HG02763 (cell line): ENCODE measurements around the gene INHBC.
A peak's percentile ranks its signal among the peaks of the same experiment; 100 is the strongest.
"Not testable (repeated sequence)": the region's sequence is repeated elsewhere in the genome, so short reads cannot be mapped to it uniquely, and the experiment has no call there.

ENCODE experiments used
- ATAC-seq: cut with Tn5 transposase; IDR thresholded peaks from one replicate; pipeline ENCODE4 v1.9.1; 2021; ENCODE audit warnings: mild to moderate bottlenecking, moderate library complexity; ENCODE audit not compliant: unreplicated experiment

The INHBC gene

GRCh38 chr12:57428965-57429364 is 5.6 kb upstream of the INHBC start:
- ATAC-seq = no peak

DNA sequence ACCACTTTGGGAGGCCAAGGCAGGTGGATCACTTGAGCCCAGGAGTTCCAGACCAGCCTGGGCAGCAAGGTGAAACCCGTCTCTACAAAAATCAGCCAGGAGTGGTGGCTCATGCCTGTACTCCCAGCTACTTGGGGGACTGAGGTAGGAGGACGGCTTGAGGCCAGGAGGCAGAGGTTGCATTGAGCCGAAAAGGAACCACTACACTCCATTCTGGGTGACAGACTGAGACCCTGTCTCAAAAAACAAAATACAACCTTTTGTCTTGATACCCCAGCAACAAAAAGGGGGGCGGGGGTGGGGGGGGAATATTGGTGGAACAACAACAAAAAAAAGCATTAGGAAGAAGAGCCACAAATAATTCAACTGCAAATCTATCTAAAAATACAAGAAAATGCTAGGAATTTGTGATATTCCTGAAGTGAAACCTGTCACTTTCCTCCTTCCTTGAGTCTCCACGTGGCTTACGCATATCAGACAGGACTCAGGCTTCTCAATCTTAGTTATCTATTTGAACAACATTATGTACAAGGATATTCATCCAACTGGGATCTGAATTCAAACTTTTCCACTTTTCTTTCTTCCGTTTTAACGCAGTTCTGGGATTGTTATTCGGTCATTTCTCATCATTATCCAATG is 5.0 kb upstream of the INHBC start:
- ATAC-seq = no peak

- ATAC-seq = peak; percentile 57
Measured at GRCh38 chr12:57430112-57430930, 4.3 kb upstream of the INHBC start.

DNA sequence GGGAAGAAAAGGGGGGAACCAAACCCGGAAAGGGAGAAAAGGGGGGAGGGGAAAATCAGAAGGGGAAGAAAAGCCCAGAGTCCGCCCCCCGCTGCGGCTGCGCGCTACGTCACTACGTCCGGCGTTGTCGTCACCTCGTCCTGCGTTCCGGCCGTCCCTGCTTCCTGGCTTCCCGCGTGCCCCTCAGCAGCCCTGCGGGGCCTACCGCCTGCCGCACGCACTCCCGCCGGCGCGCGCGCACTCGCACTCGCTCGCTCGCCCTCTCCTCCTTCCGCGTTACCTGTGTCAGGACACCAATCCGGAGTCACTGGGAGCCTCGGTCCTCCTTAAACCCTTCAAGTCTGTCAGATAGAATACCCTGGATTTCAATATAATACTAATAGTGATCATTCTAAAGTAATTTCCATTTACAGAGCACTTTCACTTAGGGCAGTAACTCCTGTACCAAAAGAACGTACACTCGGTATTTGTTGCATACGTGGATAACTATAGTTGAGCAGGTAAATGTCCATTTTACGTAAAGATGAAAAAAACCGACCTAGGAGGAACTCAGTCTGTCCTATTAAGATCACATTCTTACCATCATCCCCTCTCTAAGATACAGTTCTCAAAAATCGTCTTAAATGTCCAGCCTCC is 3.5 kb upstream of the INHBC start, which contains the start of gene R3HDM2:
TSS of gene R3HDM2 (minus strand) at position 113 of the 636 bp plus-strand sequence. CDS start 120,615 bp downstream, outside the sequence.
- peak; percentile 93 for ATAC-seq

DNA sequence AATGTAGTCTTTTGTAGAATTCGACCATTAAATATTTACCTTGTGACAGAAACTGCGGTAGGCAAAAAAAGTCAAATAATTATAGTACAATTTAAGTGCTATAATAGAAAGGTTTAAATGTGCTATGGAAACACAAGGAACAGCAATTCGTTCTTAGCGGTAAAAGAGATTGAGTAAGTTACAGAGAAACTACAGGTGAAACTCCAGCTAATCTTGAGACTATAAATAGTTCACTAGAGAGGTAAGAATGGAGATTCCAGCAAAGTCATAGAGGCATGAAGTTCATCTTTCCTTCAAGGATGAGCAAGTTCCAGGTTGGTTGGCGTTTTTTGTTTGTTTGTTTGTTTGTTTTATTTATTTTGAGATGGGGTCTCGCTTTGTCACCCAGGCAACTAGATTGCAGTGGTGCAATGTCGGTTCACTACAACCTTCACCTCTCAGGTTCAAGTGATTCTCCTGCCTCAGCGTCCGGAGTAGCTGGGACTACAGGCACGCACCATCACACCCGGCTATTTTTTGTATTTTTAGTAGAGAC is 2.9 kb upstream of the INHBC start:
- ATAC-seq = no peak

DNA sequence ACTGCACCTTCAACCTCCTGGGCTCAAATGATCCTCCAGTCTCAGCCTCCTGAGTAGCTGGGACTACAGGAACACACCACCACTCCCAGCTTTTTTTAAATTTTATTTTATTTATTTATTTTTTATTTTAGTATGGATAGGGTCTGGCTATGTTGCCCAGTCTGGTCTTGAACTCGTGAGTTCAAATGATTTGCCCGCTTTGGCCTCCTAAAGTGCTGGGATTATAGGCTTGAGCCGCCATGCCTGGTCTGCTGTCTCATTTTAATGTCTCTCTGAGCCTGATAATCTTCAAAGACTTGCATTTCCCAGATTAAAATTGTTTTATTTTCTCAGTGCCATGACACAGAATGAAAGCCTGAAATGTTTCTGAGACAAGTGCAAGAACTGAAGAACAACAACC is 1.2 kb upstream of the INHBC start:
- no peak for ATAC-seq

GRCh38 chr12:57435293-57435692 is 709 bp downstream of the INHBC start:
- no peak for ATAC-seq

GRCh38 chr12:57438400-57438799 is 3.8 kb downstream of the INHBC start:
- no peak for ATAC-seq

DNA sequence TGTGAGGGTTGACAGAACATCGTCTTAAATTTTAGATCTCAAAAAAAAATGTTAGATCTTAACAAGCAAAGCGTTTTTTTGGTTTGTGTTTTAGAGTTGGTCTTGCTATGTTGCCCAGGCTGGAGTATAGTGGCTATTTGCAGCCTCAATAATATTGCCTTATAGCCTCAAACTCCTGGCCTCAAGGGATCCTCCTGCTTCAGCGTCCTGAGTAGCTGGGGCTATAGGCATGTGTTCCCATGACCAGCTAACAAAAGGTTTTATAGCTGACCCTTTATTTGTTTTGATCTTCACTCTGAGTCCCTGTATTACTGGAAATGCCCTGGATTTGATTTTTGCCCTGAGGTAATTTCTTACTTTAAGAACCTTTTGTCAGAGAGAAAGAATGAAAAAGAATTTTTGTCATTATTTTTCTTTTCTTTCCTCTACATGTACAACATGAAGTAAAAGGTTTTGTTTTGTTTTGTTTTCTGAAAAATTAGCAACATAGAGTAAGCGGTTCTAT is 5.2 kb downstream of the INHBC start:
- no peak for ATAC-seq

- ATAC-seq = not testable (repeated sequence)
Measured at GRCh38 chr12:57441393-57441792, 6.8 kb downstream of the INHBC start.

- no peak for ATAC-seq
Measured at GRCh38 chr12:57441846-57442427, 7.4 kb downstream of the INHBC start.

- ATAC-seq = not testable (repeated sequence)
Measured at GRCh38 chr12:57444337-57444736, 9.8 kb downstream of the INHBC start.

DNA sequence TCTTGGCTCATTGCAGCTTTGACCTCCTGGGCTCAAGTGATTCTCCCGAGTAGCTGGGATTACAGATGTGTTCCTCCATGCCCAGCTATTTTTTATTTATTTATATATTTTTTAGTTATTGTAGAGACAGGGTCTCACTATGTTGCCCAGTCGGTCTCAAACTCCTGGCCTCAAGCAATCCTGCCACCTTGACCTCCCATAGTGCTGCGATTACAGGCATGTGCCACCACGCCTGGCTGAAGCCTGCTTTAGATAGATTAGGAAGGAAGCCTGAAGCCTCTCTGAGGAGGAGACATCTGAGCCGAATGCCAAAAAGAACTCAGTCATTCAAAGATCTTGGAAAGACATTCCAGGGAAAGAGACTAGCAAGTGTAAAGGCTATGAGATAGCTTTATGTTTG is 10.2 kb downstream of the INHBC start:
- ATAC-seq = no peak

DNA sequence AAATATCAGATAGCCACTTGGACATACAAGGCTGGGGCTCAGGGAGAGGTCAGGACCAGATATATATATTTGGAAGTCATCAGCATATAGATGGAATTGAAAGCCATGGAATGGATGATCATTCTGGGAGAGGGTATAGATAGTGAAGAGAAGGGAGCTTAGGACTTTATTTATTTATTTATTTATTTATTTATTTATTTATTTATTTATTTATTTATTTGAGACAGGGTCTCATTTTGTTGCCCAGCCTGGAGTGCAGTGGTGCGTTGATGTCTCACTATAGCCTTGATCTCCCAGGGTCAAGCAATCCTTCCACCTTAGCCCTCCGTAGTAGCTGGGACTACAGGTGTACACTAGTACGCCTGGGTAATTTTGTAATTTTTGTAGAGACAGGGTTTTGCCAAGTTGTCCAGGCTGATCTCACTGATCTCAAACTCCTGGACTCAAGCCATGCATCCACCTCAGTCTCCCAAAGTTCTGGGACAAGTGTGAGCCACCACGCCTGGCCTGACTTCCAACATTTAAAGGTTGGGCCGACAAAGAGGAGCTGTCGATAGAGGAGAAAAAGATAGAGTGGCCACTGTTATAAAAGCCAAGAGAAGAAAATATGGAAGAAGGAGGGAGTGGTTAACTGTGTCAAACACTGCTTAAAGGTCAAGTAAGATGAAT is 11.8 kb downstream of the INHBC start:
- no peak for ATAC-seq

- ATAC-seq = no peak
Measured at GRCh38 chr12:57448669-57449068, 14.1 kb downstream of the INHBC start.

GRCh38 chr12:57449375-57449774 is 14.8 kb downstream of the INHBC start:
- ATAC-seq = no peak

DNA sequence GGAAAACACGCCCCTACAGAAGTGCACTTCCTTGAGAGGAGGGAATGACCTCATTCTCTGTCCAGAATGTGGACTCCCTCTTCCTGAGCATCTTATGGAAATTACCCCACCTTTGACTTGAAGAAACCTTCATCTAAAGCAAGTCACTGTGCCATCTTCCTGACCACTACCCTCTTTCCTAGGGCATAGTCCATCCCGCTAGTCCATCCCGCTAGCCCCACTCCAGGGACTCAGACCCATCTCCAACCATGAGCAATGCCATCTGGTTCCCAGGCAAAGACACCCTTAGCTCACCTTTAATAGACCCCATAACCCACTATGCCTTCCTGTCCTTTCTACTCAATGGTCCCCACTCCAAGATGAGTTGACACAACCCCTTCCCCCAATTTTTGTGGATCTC is 15.5 kb downstream of the INHBC start:
- no peak for ATAC-seq

DNA sequence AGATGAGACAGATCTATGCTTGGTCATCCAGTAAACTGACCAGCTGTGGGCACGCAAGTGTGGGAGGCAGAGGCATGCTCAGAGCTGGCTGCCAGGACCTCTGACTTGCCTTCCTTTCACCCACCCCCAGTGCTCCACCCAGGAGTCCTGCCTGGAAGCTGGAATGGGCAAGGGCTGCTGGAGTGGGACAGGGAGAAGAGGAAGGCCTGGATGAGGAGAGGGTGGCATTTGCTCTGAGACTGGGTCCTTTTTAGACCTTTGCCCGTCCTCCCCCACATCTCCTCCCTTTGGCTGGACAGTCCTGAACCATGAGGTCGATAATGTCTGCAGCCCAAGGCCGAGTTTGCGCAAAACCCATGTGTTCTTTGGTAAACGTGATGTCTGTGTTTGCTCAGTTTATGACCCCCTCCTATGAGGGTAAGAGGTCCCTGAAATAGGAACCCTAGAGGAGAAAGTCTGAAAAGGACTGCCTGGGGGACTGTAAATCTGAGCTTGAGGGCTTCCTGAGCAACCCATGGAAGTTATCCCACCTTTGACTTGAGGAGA is 16.7 kb downstream of the INHBC start:
- no peak for ATAC-seq

- no peak for ATAC-seq
Measured at GRCh38 chr12:57452181-57452936, 17.8 kb downstream of the INHBC start.
